Dedifferentiated amniotic fluid mesenchymal stem cell (primary cell): ENCODE data around the gene CHMP2B.
A peak's percentile ranks its signal among the peaks of the same experiment; 100 is the strongest.
"Not testable (repeated sequence)": the region's sequence is repeated elsewhere in the genome, so short reads cannot be mapped to it uniquely, and the experiment has no call there.

Source experiments
- DNase-seq: peaks from one replicate; pipeline ENCODE4 v3.0.0-alpha.2; 2016; ENCODE audit errors: extremely low spot score

The CHMP2B gene

GRCh38 chr3:87233805-87234204 lies 6.7 kb downstream of the CHMP2B start:
- no peak for DNase-seq

- DNase-seq = no peak
These were observed 9.0 kb downstream of the CHMP2B start for GRCh38 chr3:87236093-87236492.

- DNase-seq = no peak
These were observed 19.7 kb downstream of the CHMP2B start for GRCh38 chr3:87246662-87247429.

- no peak for DNase-seq
These were observed 20.3 kb downstream of the CHMP2B start for GRCh38 chr3:87247430-87247773.

GRCh38 chr3:87248231-87248630 lies 21.1 kb downstream of the CHMP2B start:
- DNase-seq = not testable (repeated sequence)

- DNase-seq = no peak
These were observed 21.7 kb downstream of the CHMP2B start for GRCh38 chr3:87248831-87249230.

GRCh38 chr3:87250009-87250408 lies 22.9 kb downstream of the CHMP2B start:
- no peak for DNase-seq

GRCh38 chr3:87260270-87260669 lies 33.2 kb downstream of the CHMP2B start:
- peak; percentile 74 for DNase-seq

GRCh38 chr3:87261925-87262324 lies 34.8 kb downstream of the CHMP2B start:
- DNase-seq = no peak

- DNase-seq = no peak
These were observed 41.0 kb downstream of the CHMP2B start for GRCh38 chr3:87267953-87268645.

- DNase-seq = no peak
These were observed 41.6 kb downstream of the CHMP2B start for GRCh38 chr3:87268646-87269211.

GRCh38 chr3:87269723-87270122 lies 42.6 kb downstream of the CHMP2B start:
- DNase-seq = no peak

- no peak for DNase-seq
These were observed 44.0 kb downstream of the CHMP2B start for GRCh38 chr3:87270908-87271700.

- DNase-seq = no peak
These were observed 45.7 kb downstream of the CHMP2B start for GRCh38 chr3:87272718-87273341.

- no peak for DNase-seq
These were observed 49.4 kb downstream of the CHMP2B start, which contains the start of gene POU1F1 for GRCh38 chr3:87276484-87276883. Gene POU1F1 (minus strand): TSS chr3:87276584. CDS start chr3:87276462, 122 bp downstream.

GRCh38 chr3:87287011-87287410 lies 59.9 kb downstream of the CHMP2B start:
- DNase-seq = no peak

GRCh38 chr3:87288446-87288845 lies 61.3 kb downstream of the CHMP2B start:
- DNase-seq = no peak

- peak; percentile 58 for DNase-seq
These were observed 71.1 kb downstream of the CHMP2B start for GRCh38 chr3:87298111-87298718.

- not testable (repeated sequence) for DNase-seq
These were observed 77.9 kb downstream of the CHMP2B start for GRCh38 chr3:87305031-87305430.
